Inflammatory macrophage treated with lipopolysaccharide for 1 hour (primary cell): ENCODE results near the gene CPNE4.

ENCODE experiments used
- DNase-seq, 2 donors: peaks; one replicate each; pipeline ENCODE4 v3.0.0-alpha.2; 2020 to 2022

CPNE4 gene

GRCh38 chr3:131568460-131568859, 466.4 kb downstream of the CPNE4 start:
- DNase-seq, result no peak

GRCh38 chr3:131564812-131565211, 470.0 kb downstream of the CPNE4 start:
- DNase-seq, result no peak

DNA sequence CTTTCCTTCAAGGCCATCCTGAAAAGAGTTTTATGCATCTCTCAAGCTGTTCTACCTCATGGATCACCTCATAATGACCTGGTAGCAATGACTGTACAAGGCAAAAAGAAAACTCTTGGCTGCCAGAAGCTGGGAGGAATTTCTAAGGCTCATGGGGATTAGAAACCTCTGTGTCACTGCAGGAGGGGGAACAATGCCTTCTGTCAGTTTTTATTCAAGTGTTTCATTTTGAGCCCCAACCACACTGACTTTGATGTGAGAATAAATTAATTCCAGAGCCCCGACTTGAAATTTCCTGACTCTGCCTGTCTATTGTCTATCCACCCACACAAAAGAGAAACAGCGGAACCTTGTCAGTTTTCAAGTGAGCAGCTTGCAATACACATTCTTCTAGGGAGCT, 473.3 kb downstream of the CPNE4 start:
- no peak for DNase-seq

DNA sequence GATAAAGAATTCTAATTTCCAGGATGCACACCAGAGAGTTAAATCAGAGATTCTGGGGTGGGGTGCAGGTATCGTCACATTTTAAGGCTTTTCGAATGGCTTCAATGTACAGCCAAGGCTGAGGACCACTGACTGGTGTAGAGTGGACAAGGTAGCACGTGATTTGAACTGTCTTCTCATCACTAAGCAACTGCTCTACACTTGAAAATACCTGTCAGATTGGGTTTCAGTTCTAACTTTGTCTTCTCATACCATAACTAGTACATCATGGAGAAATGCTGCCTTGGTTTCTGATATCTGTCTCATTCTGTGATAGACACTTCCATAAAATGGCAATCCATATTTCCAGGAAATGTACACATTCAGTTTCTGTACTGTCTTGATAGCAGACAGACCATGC, 474.0 kb downstream of the CPNE4 start:
- no peak for DNase-seq

- no peak for DNase-seq
Measured at GRCh38 chr3:131555456-131555855, 479.4 kb downstream of the CPNE4 start.

DNA sequence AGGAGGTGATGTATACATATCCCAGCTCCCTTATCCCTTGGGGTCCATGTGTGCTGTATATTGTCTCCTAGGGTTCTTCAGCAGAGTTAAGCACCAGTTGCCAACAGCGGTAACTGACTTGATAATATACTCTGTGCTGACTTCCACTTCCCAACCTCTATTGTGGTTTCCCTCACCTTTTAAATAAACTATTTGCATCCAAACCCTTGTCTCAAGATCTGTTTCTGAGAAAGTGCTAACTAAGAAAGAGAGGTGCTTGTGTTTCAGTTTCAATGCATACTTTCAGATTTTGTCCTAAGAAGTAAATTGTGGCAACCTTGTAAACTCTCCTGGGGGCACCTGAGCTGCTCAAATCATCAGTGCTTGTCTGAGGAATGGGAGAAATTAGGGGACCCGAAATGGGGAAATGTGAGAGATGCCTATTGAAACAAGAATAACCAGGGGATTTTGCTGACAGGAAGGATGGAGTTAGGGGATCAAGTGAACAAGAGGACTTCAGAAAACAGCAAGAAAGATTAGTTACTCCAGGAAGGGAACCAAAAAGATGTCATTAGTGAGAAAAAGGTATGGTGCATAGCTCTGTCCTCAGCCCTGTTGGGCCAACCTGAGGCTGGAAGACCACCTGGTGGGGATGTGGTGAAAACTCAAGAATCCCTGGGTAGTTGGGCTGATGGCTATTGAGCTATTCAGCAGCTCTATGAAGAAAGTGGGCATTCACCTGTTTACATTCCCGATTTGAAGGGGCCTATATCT, 481.1 kb downstream of the CPNE4 start:
- DNase-seq, result no peak

- no peak for DNase-seq
Measured at GRCh38 chr3:131551761-131552160, 483.1 kb downstream of the CPNE4 start.

GRCh38 chr3:131550562-131551465, 484.0 kb downstream of the CPNE4 start:
- no peak for DNase-seq

DNA sequence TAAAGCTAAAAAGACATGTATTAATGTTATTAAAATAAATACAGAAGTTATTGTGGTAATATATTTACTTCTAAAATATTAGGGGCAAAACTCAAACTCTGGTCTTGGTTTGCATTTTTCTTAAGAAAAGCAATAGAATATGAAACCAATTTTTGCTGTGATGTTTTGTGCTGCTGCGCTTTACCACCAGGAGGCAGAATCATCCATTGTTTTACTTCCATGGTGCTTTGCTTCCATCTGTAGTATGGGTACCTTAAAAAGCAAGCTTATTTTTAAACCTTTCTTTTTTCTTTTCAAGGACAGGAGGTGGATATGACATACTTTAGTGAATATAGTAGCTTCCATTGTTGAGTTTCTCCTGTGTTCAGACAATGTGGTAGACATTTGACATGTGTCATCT, 485.5 kb downstream of the CPNE4 start:
- DNase-seq, result peak in 1 of 2 donors; percentile 28

DNA sequence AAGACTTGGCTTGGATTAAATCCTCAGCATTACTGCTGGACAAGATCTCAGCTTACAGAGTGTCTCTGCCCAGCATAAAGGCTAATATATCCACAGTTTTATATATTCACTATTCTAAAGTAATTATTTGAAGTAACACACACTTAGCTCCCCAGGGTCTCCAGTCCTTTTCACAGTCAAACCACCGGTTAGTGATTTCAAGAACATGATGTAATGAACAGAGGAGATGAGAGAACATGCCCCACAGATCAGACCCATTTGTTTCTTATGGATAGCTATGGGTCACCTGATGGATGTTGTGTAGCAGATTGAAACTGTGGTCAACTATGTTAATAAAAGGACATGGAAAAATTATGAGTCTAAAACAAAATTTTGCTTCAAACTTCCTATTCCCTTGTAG, 487.2 kb downstream of the CPNE4 start:
- DNase-seq, result no peak

GRCh38 chr3:131546441-131546840, 488.4 kb downstream of the CPNE4 start:
- DNase-seq, result no peak

DNA sequence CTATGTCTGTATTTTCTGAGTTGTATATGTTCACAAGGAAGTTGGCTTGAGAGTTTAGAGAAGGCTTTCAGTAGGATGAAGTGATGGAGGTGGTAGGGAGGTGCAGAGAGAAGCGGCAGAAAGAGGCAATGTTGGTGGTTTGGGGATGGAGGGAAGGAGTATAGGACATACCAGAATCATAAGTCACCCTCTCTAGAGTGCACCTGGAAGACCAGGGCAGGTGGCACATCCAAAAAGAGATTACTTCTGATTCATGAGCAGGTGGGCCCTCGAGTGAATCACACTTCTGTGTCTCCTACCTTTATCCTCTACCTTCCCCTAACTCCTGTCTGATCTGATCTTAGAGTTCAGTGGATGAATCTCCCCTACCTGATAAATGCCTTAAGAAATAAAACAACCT, 490.3 kb downstream of the CPNE4 start:
- DNase-seq, result no peak

- no peak for DNase-seq
Measured at GRCh38 chr3:131543714-131544113, 491.1 kb downstream of the CPNE4 start.

DNA sequence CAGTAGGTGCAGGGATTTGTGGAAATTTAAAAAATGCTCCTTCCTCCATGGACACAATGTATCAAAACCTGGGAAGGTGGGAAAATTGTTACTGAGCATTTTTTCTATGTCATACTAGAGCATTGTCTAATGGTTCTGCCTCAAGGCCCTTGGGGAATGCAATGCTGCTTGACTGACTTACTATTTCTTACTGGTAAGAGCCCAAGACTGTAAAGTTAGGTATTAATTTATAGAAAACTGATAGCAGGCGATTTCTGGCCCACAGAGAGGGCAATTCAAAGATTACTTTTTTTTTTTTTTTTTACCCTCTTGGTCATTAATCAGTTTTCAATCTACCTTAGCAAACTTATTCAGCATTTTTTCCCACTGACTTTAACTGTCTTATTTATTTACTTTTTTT, 493.5 kb downstream of the CPNE4 start:
- DNase-seq, result no peak

- no peak for DNase-seq
Measured at GRCh38 chr3:131540821-131541220, 494.0 kb downstream of the CPNE4 start.

DNA sequence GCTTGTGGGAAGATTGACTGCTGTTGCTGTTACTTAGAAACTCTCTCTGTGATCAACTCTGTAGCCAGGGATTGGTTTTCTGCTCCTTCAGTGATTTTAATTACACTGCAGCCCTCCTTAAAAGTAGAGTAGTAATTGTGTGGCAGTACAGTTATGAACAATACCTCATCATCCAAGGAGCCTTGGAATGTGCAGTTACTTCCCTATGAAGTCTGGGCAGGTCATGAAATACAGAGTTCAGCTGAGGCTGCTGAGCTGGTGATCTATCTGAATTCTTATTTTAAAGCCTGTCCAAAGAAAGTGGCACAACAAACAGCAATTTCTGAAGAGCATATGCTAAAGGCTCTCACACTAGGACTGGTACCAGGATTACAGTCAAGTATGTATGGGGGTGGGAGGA, 494.7 kb downstream of the CPNE4 start:
- no peak for DNase-seq

GRCh38 chr3:131538968-131539367, 495.8 kb downstream of the CPNE4 start:
- no peak for DNase-seq

DNA sequence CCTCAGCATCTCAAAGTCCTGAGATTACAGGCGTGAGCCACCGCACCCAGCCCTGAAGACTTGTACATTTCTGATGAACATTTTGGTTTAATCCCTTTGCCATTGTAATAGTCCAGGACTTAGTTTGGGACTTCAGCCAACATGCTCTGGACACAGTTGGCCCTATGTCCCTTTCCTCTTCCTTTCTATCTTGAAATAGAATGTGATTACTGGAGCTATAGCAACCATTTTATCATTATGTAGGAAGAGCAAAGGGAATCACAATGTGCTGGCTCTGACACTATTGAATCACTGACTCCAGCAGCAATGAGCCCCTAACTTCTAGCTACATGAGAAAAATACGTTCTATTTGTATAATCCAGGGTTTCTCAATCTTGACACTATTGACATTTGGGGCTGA, 497.3 kb downstream of the CPNE4 start:
- no peak for DNase-seq

DNA sequence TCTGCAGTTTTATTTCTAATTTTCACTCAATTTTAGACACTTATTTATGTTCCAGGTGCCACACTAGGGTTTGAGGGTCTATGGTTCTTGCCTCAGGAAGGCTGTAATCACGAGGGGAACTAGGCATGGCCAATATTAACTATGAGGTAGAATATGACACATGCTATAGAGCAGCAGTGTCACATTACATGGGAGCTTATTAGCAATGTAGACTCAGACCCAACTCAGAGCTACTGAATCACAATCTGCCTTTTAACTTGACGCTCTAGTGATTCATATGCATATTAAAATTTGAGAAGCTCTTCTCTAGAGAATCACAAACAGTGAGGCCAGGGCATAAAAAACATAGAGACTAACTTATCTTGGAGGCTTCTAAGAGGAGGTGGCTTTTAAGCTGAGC, 499.2 kb downstream of the CPNE4 start:
- no peak for DNase-seq

DNA sequence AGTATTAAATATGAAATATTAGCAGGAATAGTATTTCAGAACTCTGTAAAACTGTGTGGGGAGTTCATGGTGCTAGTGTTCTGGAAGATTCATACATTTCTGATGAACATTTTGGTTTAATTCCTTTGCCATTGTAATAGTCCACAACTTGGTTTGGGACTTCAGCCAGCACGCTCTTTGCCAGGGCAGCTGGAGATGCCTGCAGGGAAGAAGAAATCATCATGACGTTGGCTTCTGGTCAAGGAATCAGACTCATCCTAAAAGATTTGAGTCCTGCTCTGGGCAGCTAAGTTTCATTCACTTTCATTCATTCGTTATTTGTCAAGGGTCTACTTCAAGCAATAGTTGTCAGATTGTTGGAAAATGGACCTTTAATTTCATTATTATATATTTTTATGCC, 499.7 kb downstream of the CPNE4 start:
- no peak for DNase-seq

DNA sequence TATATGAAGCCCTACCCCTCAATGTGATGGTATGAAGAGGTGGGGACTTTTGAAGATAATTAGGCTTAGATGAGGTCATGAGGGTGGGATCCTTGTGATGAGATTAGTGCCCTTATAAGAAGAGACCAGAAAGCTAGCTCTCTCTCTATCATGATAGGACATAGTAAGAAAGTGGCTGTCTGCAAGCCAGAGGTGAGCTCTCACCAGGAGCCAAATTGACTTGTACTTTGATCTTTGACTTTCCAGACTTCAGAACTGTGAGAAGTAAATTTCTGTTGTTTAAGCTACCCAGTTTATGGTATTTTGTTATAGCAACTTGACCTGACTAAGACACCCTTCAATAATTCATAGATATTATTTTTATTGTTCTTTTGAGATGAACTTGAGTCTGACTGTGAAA, 502.2 kb downstream of the CPNE4 start:
- no peak for DNase-seq

DNA sequence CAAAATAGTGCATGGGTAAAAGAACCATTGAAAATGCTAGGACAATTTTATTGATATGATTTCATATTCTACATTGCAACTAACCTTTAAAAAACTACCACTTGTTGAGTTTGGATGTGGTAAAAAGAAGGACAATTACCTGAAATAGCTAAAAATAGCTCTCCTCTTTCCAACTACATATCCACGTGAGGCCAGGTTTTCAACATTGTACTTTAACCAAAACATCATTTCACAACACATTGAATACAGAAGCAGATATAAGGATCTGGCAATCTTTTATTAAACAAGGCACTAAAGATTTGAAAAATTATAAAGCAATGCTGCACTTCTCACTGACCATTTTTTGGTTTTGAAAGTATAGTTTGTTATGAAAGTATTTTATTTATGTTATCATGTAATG, 504.0 kb downstream of the CPNE4 start:
- DNase-seq, result no peak

DNA sequence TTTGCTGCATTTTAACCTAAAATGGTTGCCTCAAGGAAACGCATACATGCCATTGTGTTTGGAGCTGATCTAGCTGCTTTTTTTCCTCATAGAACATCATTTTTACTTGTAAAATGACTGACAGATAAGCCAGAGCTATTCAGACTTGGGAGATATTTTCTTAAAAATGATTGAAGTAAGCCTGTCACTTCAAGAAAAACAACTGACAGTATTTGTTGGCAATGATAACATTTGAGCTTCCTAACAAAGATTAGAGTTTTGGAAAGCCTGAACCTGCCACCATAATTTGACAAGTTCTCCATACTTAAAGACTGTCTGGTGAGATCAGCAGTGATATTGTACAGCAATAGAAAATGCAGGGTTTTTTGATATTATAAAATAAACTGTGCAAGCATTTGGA, 504.4 kb downstream of the CPNE4 start:
- DNase-seq, result no peak

- no peak for DNase-seq
Measured at GRCh38 chr3:131526801-131527347, 507.9 kb downstream of the CPNE4 start.
